ACC112 (cell line): ENCODE data around the gene GATD1.

ENCODE experiments used
- H2AFZ ChIP-seq: fragments of 200-600 bp; sonication (generic); one replicate; pipeline ENCODE4 v1.6.0; 2017; ENCODE audit warnings: antibody characterized with exemption, low read length; ENCODE audit not compliant: unreplicated experiment
- H3K27ac ChIP-seq: fragments of 200-600 bp; sonication (generic); 2 replicates; pipeline ENCODE4 v1.5.1; 2014; ENCODE audit warnings: low read depth, mild to moderate bottlenecking, antibody characterized with exemption, low read length, moderate library complexity
- H3K27me3 ChIP-seq: fragments of 200-600 bp; sonication (generic); 2 replicates; pipeline ENCODE4 v1.6.1; 2014; ENCODE audit warnings: mild to moderate bottlenecking, antibody characterized with exemption, low read length, moderate library complexity, mixed read lengths; ENCODE audit not compliant: insufficient read depth
- H3K36me3 ChIP-seq: fragments of 200-600 bp; sonication (generic); 2 replicates; pipeline ENCODE4 v1.6.1; 2016; ENCODE audit warnings: mild to moderate bottlenecking, antibody characterized with exemption, low read length, moderate library complexity, mixed read lengths; ENCODE audit not compliant: insufficient read depth
- H3K4me1 ChIP-seq: fragments of 200-600 bp; sonication (generic); one replicate; pipeline ENCODE4 v1.6.1; 2016; ENCODE audit warnings: low read length, mixed read lengths; ENCODE audit not compliant: insufficient read depth, unreplicated experiment, control insufficient read depth
- H3K4me3 ChIP-seq: fragments of 200-600 bp; sonication (generic); 2 replicates; pipeline ENCODE4 v1.5.1; 2014; ENCODE audit warnings: mild to moderate bottlenecking, low read depth, low read length
- H3K79me2 ChIP-seq: fragments of 200-600 bp; sonication (generic); one replicate; pipeline ENCODE4 v1.6.0; 2016; ENCODE audit warnings: low read length; ENCODE audit not compliant: control insufficient read depth, unreplicated experiment, insufficient read depth

GATD1 gene

GRCh38 chr11:787084-787675, 9.9 kb upstream of the GATD1 start:
- H3K27ac ChIP-seq: no peak overlapping the region
- no peaks in the 10 kb centered on the region for H3K27me3 ChIP-seq
- no peak overlapping the region for H3K4me3 ChIP-seq
- H2AFZ ChIP-seq: no peak overlapping the region
- H3K36me3 ChIP-seq: no peaks in the 10 kb centered on the region
- H3K79me2 ChIP-seq: no peaks in the 10 kb centered on the region
- H3K4me1 ChIP-seq: no peaks in the 10 kb centered on the region

- Histone ChIP-seq H3K79me2 (no peaks in the 10 kb centered on the region), H2AFZ (no peak overlapping the region), H3K36me3 (no peaks in the 10 kb centered on the region), H3K4me1 (no peaks in the 10 kb centered on the region), H3K27ac (no peak overlapping the region), H3K4me3 (no peak overlapping the region), H3K27me3 (no peaks in the 10 kb centered on the region)
These were observed 9.2 kb upstream of the GATD1 start for GRCh38 chr11:786235-787083.

- Histone ChIP-seq H3K79me2 (peaks cover 8% of the 10 kb centered on the region), H3K4me3 (no peak overlapping the region), H3K27ac (no peak overlapping the region), H3K4me1 (peaks cover 3% of the 10 kb centered on the region), H3K36me3 (no peaks in the 10 kb centered on the region), H2AFZ (no peak overlapping the region), H3K27me3 (no peaks in the 10 kb centered on the region)
These were observed 6.3 kb upstream of the GATD1 start for GRCh38 chr11:783581-784015.

GRCh38 chr11:782264-783174, 5.2 kb upstream of the GATD1 start:
- Histone ChIP-seq H3K79me2 (peaks cover 19% of the 10 kb centered on the region), H3K27ac (no peak overlapping the region), H3K36me3 (no peaks in the 10 kb centered on the region), H2AFZ (no peak overlapping the region), H3K27me3 (no peaks in the 10 kb centered on the region), H3K4me3 (no peak overlapping the region), H3K4me1 (peaks cover 9% of the 10 kb centered on the region)

GRCh38 chr11:779955-780532, 2.8 kb upstream of the GATD1 start:
- Histone ChIP-seq H3K36me3 (no peaks in the 10 kb centered on the region), H2AFZ (no peak overlapping the region), H3K27me3 (no peaks in the 10 kb centered on the region), H3K4me3 (no peak overlapping the region), H3K79me2 (peaks cover 40% of the 10 kb centered on the region), H3K4me1 (peaks cover 18% of the 10 kb centered on the region), H3K27ac (no peak overlapping the region)

- H3K4me3 ChIP-seq: no peak overlapping the region
- peaks cover 22% of the 10 kb centered on the region for H3K4me1 ChIP-seq
- H3K27ac ChIP-seq: no peak overlapping the region
- no peaks in the 10 kb centered on the region for H3K36me3 ChIP-seq
- no peaks in the 10 kb centered on the region for H3K27me3 ChIP-seq
- peaks cover 47% of the 10 kb centered on the region for H3K79me2 ChIP-seq
- no peak overlapping the region for H2AFZ ChIP-seq
These were observed 2.0 kb upstream of the GATD1 start for GRCh38 chr11:778976-779954.

GRCh38 chr11:776561-777287, 563 bp downstream of the GATD1 start:
- peaks cover 22% of the 10 kb centered on the region for H3K4me1 ChIP-seq
- no peaks in the 10 kb centered on the region for H3K27me3 ChIP-seq
- H2AFZ ChIP-seq: no peak overlapping the region
- H3K4me3 ChIP-seq: peak overlapping the region; percentile 100
- no peaks in the 10 kb centered on the region; the same call in 1 of the 2 replicates for H3K36me3 ChIP-seq
- peak overlapping the region; percentile 75 for H3K27ac ChIP-seq
- peaks cover 65% of the 10 kb centered on the region for H3K79me2 ChIP-seq

- H3K79me2 ChIP-seq: peaks cover 69% of the 10 kb centered on the region
- no peak overlapping the region for H2AFZ ChIP-seq
- peak overlapping the region; percentile 100 for H3K4me3 ChIP-seq
- no peaks in the 10 kb centered on the region for H3K27me3 ChIP-seq
- peaks cover 22% of the 10 kb centered on the region for H3K4me1 ChIP-seq
- H3K27ac ChIP-seq: peak overlapping the region; percentile 47; the same call in 1 of the 2 replicates
- no peaks in the 10 kb centered on the region; the same call in 1 of the 2 replicates for H3K36me3 ChIP-seq
These were observed 1.1 kb downstream of the GATD1 start for GRCh38 chr11:776263-776560.

- peak overlapping the region; percentile 100 for H3K4me3 ChIP-seq
These were observed 2.3 kb downstream of the GATD1 start for GRCh38 chr11:774873-775592.

More at GRCh38 chr11:774873-775592, 2.3 kb downstream of the GATD1 start:
- 0 out of 2 replicates have a peak overlapping the region, but pooled peaks have one; percentile 23 for H3K27ac ChIP-seq
- H3K4me1 ChIP-seq: peaks cover 22% of the 10 kb centered on the region
- no peaks in the 10 kb centered on the region for H3K27me3 ChIP-seq
- no peak overlapping the region for H2AFZ ChIP-seq
- H3K79me2 ChIP-seq: peaks cover 78% of the 10 kb centered on the region
- peaks cover 7% of the 10 kb centered on the region; the same call in 1 of the 2 replicates for H3K36me3 ChIP-seq
